ENCODE results near the gene PGRMC1. TPM values are rescaled to one million over a fixed set of nuclear protein-coding genes. Genes with fewer than 3 reads are reported as not detected.
"Not testable (repeated sequence)": the region's sequence is repeated elsewhere in the genome, so short reads cannot be mapped to it uniquely, and the experiment has no call there.

The PGRMC1 gene
- total RNA-seq, 1 donor from 2014 or later, result 16.1 TPM

GRCh38 chrX:119190091-119190681 is 45.9 kb upstream of the PGRMC1 start:
- Histone ChIP-seq H3K4me3 (no peak overlapping the region), H3K27me3 (ENCODE audit: low read depth) (no peaks in the 10 kb centered on the region), H3K27ac (replicated peaks) (peak overlapping the region; percentile 72), H3K4me1 (no peaks in the 10 kb centered on the region), H3K36me3 (no peaks in the 10 kb centered on the region), H3K9me3 (replicated peaks) (no peaks in the 10 kb centered on the region)
- intact Hi-C loops (cut with micrococcal nuclease), result no loop called here
- DNase-seq, result peak; percentile 18
- no peak for TF ChIP-seq CTCF (IDR thresholded peaks at IDR 0.05; ENCODE audit: borderline replicate concordance)

- Histone ChIP-seq H3K9me3 (replicated peaks) (no peaks in the 10 kb centered on the region), H3K27me3 (ENCODE audit: low read depth) (no peaks in the 10 kb centered on the region), H3K27ac (replicated peaks) (peak overlapping the region; percentile 72), H3K36me3 (no peaks in the 10 kb centered on the region), H3K4me1 (no peaks in the 10 kb centered on the region), H3K4me3 (no peak overlapping the region)
- no peak for DNase-seq
- intact Hi-C loops (cut with micrococcal nuclease), result no loop called here
- TF ChIP-seq CTCF (IDR thresholded peaks at IDR 0.05; ENCODE audit: borderline replicate concordance), result no peak
Measured at GRCh38 chrX:119190831-119191230, 45.3 kb upstream of the PGRMC1 start.

- H3K9me3 ChIP-seq (replicated peaks), result no peaks in the 10 kb centered on the region
- no peak overlapping the region for H3K4me3 ChIP-seq
- no peaks in the 10 kb centered on the region for H3K36me3 ChIP-seq
- no peaks in the 10 kb centered on the region for H3K4me1 ChIP-seq
- intact Hi-C loops (cut with micrococcal nuclease), result no loop called here
- TF ChIP-seq CTCF (IDR thresholded peaks at IDR 0.05; ENCODE audit: borderline replicate concordance), result peak; percentile 37
- H3K27me3 ChIP-seq (ENCODE audit: low read depth), result no peaks in the 10 kb centered on the region
- H3K27ac ChIP-seq (replicated peaks), result no peak overlapping the region
- DNase-seq, result no peak
Measured at GRCh38 chrX:119194621-119195020, 41.5 kb upstream of the PGRMC1 start.

- no peak for TF ChIP-seq CTCF (IDR thresholded peaks at IDR 0.05; ENCODE audit: borderline replicate concordance)
- Histone ChIP-seq H3K9me3 (replicated peaks) (no peaks in the 10 kb centered on the region), H3K27ac (replicated peaks) (no peak overlapping the region), H3K27me3 (ENCODE audit: low read depth) (no peaks in the 10 kb centered on the region), H3K4me1 (no peaks in the 10 kb centered on the region), H3K4me3 (no peak overlapping the region), H3K36me3 (no peaks in the 10 kb centered on the region)
- DNase-seq, result no peak
- intact Hi-C loops (cut with micrococcal nuclease), result no loop called here
Measured at GRCh38 chrX:119201570-119201969, 34.5 kb upstream of the PGRMC1 start.

- H3K27me3 ChIP-seq (ENCODE audit: low read depth), result no peaks in the 10 kb centered on the region
Measured at GRCh38 chrX:119206203-119206602, 29.9 kb upstream of the PGRMC1 start.

DNA sequence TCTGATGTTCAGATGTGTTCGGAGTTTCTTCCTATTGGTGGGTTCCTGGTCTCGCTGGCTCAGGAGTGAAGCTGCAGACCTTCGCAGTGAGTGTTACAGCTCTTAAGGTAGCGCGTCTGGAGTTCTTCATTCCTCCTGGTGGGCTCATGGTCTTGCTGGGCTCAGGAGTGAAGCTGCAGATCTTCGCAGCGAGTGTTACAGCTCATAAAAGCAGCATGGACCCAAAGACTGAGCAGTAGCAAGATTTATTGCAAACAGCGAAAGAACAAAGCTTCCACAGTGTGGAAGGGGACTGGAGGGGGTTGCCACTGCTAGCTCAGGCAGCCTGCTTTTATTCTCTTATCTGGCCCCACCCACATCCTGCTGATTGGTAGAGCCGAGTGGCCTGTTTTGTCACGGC is 28.6 kb upstream of the PGRMC1 start:
- H3K4me3 ChIP-seq; H3K4me1 ChIP-seq; H3K27me3 ChIP-seq (ENCODE audit: low read depth); H3K36me3 ChIP-seq; H3K9me3 ChIP-seq (replicated peaks); DNase-seq; intact Hi-C loops (cut with micrococcal nuclease); H3K27ac ChIP-seq (replicated peaks): not testable (repeated sequence)

More at GRCh38 chrX:119206203-119206602, 29.9 kb upstream of the PGRMC1 start:
- Histone ChIP-seq H3K4me1 (no peaks in the 10 kb centered on the region), H3K36me3 (no peaks in the 10 kb centered on the region), H3K9me3 (replicated peaks) (no peaks in the 10 kb centered on the region), H3K27ac (replicated peaks) (no peak overlapping the region), H3K4me3 (no peak overlapping the region)
- intact Hi-C loops (cut with micrococcal nuclease), result no loop called here
- no peak for TF ChIP-seq CTCF (IDR thresholded peaks at IDR 0.05; ENCODE audit: borderline replicate concordance)
- DNase-seq, result no peak
